K562 (cell line): ENCODE data around the gene EIF2AK3. TPM values are rescaled to one million over a fixed set of nuclear protein-coding genes. Genes with fewer than 3 reads are reported as not detected.

Experiments used
- ATAC-seq: fragments of 200-7000 bp; cut with Tn5 transposase; 3 replicates; pipeline ENCODE4 v1.9.1; 2020; ENCODE audit warnings: moderate library complexity
- BruUV-seq: library from RNA; stranded (reverse); fragments of 400-500 nt; replicated peaks from 2 replicates; lab custom pipeline; 2021; lab: Mats Ljungman, UMichigan
- CTCF ChIA-PET: fragments of 300-600 bp; formaldehyde crosslinking; extraction: SDS; loops from one replicate; lab custom pipeline; 2021; ENCODE audit warnings: low intra/inter-chr PET ratio; lab: Yijun Ruan, JAX
- POLR2A ChIA-PET: fragments of 300-600, 350-650 bp; sonication (Branson Sonifier 250); formaldehyde crosslinking; extraction: SDS; loops from one replicate; lab custom pipeline; 2021; ENCODE audit warnings: antibody characterized with exemption, inconsistent platforms; lab: Yijun Ruan, JAX
- DNase-seq, 4 experiments: peaks; one replicate each; pipeline versions ENCODE4 v3.0.0 to v3.0.0-alpha.2; 2011 to 2018; ENCODE audit warnings: low spot score in 3 of 4, mixed read lengths in 3 of 4; ENCODE audit errors: extremely low read depth in 1 of 4
- FAIRE-seq: peaks from 2 replicates; lab custom pipeline; 2011; peaks lifted over from hg19 to GRCh38; lab: Jason Lieb, UNC
- H2AFZ ChIP-seq: 2 replicates; pipeline ENCODE4 v1.6.0; 2011; ENCODE audit warnings: low read depth, low read length, control low read depth, inconsistent platforms
- H3K27ac ChIP-seq: fragments of 200-600 bp; 3 replicates; pipeline ENCODE4 v1.8.0; 2011; ENCODE audit warnings: low read depth, mild to moderate bottlenecking, control low read depth, inconsistent platforms, low read length, moderate library complexity, mixed read lengths; ENCODE audit errors: extremely low read depth
- H3K27me3 ChIP-seq, 2 experiments: fragments of 300-600 bp in 1 of 2; 2 replicates in 1 of 2; 3 replicates in 1 of 2; pipeline versions ENCODE4 v1.6.0 to v1.8.0; 2011; ENCODE audit warnings: inconsistent platforms in 2 of 2, low read length in 2 of 2, mild to moderate bottlenecking in 1 of 2, mixed read lengths in 1 of 2, moderate library complexity in 1 of 2; ENCODE audit not compliant: control insufficient read depth in 2 of 2, insufficient read depth in 2 of 2
- H3K36me3 ChIP-seq: fragments of 300-600 bp; 3 replicates; pipeline ENCODE4 v1.8.0; 2011; ENCODE audit warnings: mild to moderate bottlenecking, low read length, inconsistent platforms; ENCODE audit not compliant: control insufficient read depth, insufficient read depth
- H3K4me1 ChIP-seq, 2 experiments: fragments of 200-600 bp in 1 of 2; replicated peaks in 1 of 2; 2 replicates in 1 of 2; 3 replicates in 1 of 2; pipeline versions ENCODE4 v1.5.1 to v1.8.0; 2011; ENCODE audit warnings: inconsistent platforms in 2 of 2, low read length in 2 of 2, mild to moderate bottlenecking in 1 of 2, mixed read lengths in 1 of 2, moderate library complexity in 1 of 2; ENCODE audit not compliant: control insufficient read depth in 2 of 2, insufficient read depth in 2 of 2
- H3K4me2 ChIP-seq: 2 replicates; pipeline ENCODE4 v1.6.1; 2011; ENCODE audit warnings: low read length, control low read depth, inconsistent platforms, mixed read lengths; ENCODE audit not compliant: insufficient read depth
- H3K4me3 ChIP-seq: fragments of 200-600 bp; sonication (generic), shearing (Covaris generic); 2 replicates; pipeline ENCODE4 v1.5.1; 2016; ENCODE audit warnings: control low read depth, inconsistent platforms
- H3K79me2 ChIP-seq: fragments of 200-600 bp; 3 replicates; pipeline ENCODE4 v1.8.0; 2011; ENCODE audit warnings: low read length, inconsistent platforms; ENCODE audit not compliant: control insufficient read depth, insufficient read depth
- H3K9ac ChIP-seq, 2 experiments: 2 replicates each; pipeline versions ENCODE4 v1.6.0 to v1.6.1; 2011; ENCODE audit warnings: low read depth in 2 of 2, low read length in 2 of 2, control low read depth in 1 of 2, inconsistent platforms in 1 of 2, mild to moderate bottlenecking in 1 of 2, mixed read lengths in 1 of 2; ENCODE audit not compliant: insufficient read depth in 1 of 2
- H3K9me1 ChIP-seq: one replicate; pipeline ENCODE4 v1.6.0; 2011; ENCODE audit warnings: inconsistent platforms, mild to moderate bottlenecking, low read length, moderate library complexity; ENCODE audit not compliant: control insufficient read depth, insufficient read depth
- H3K9me3 ChIP-seq: replicated peaks from 2 replicates; pipeline ENCODE4 v1.5.1; 2011; ENCODE audit warnings: low read depth, low read length, inconsistent platforms; ENCODE audit not compliant: control insufficient read depth, insufficient read depth
- H4K20me1 ChIP-seq: replicated peaks from 2 replicates; pipeline ENCODE4 v1.6.1; 2011; ENCODE audit warnings: low read length, inconsistent platforms, mixed read lengths; ENCODE audit not compliant: control insufficient read depth, insufficient read depth
- ADNP ChIP-seq: fragments of 200-800 bp; sonication (Bioruptor generic); IDR thresholded peaks from 2 replicates; pipeline ENCODE4 v1.6.1; 2016; ENCODE audit warnings: missing genetic modification characterization, missing compliant biosample characterization
- CBFA2T3 ChIP-seq: fragments of 450-650 bp; IDR thresholded peaks from 2 replicates; pipeline ENCODE4 v1.6.1; 2017
- CBX8 ChIP-seq: fragments of 200-600 bp; sonication (generic); IDR thresholded peaks from 2 replicates; pipeline ENCODE4 v1.6.1; 2012; ENCODE audit warnings: borderline replicate concordance, mixed run types, low read depth, mild to moderate bottlenecking, moderate library complexity, mixed read lengths, low read length, control low read depth, inconsistent platforms; ENCODE audit not compliant: poor library complexity, severe bottlenecking; ENCODE audit errors: extremely low read depth
- CSDE1 ChIP-seq, 2 experiments: fragments of 450-650 bp; IDR thresholded peaks; 2 replicates each; pipeline ENCODE4 v1.6.1; 2016; ENCODE audit warnings: mild to moderate bottlenecking in 1 of 2
- EHMT2 ChIP-seq: fragments of 450-650 bp; IDR thresholded peaks from 2 replicates; pipeline ENCODE4 v1.6.1; 2018; ENCODE audit warnings: antibody characterized with exemption
- EWSR1 ChIP-seq: fragments of 450-650 bp; IDR thresholded peaks from 2 replicates; pipeline ENCODE4 v1.6.1; 2018; ENCODE audit warnings: borderline replicate concordance, mild to moderate bottlenecking, low read depth, moderate library complexity; ENCODE audit not compliant: partially characterized antibody
- FOXK1 ChIP-seq: sonication (generic); formaldehyde crosslinking; IDR thresholded peaks from 2 replicates; pipeline ENCODE4 v1.8.0; 2022; ENCODE audit warnings: missing genetic modification reagents, mild to moderate bottlenecking, borderline replicate concordance
- FOXM1 ChIP-seq, 2 experiments: fragments of 450-650 bp in 1 of 2; sonication (generic) in 1 of 2; formaldehyde crosslinking in 1 of 2; IDR thresholded peaks; 2 replicates each; pipeline versions ENCODE4 v1.6.1 to v1.9.0; 2017 to 2022; ENCODE audit warnings: low read depth in 2 of 2, mild to moderate bottlenecking in 2 of 2, missing genetic modification reagents in 1 of 2, moderate library complexity in 1 of 2
- MTA2 ChIP-seq: fragments of 450-650 bp; IDR thresholded peaks from 2 replicates; pipeline ENCODE4 v1.6.1; 2016; ENCODE audit warnings: low read depth
- POLR2H ChIP-seq: IDR thresholded peaks from 2 replicates; pipeline ENCODE4 v1.6.1; 2016; ENCODE audit warnings: missing genetic modification characterization, low read depth, mild to moderate bottlenecking, control low read depth, missing compliant biosample characterization, moderate library complexity
- POU5F1 ChIP-seq: fragments of 150-350 bp; IDR thresholded peaks from 2 replicates; pipeline ENCODE4 v1.6.1; 2014; ENCODE audit warnings: borderline replicate concordance, low read length, low read depth, mild to moderate bottlenecking; ENCODE audit not compliant: partially characterized antibody
- SP2 ChIP-seq: IDR thresholded peaks from 2 replicates; pipeline ENCODE4 v1.6.1; 2011; ENCODE audit warnings: mild to moderate bottlenecking, low read depth, low read length, moderate library complexity; ENCODE audit not compliant: poor library complexity, severe bottlenecking; ENCODE audit errors: extremely low read depth
- ZNF584 ChIP-seq: fragments of 200-800 bp; sonication (Bioruptor generic); IDR thresholded peaks from 2 replicates; pipeline ENCODE4 v1.6.1; 2016; ENCODE audit warnings: low read depth, mild to moderate bottlenecking, missing genetic modification characterization, missing compliant biosample characterization
- ZNF699 ChIP-seq: fragments of 250-450 bp; sonication (Bioruptor Pico); IDR thresholded peaks from 2 replicates; pipeline ENCODE4 v1.8.0; 2021; ENCODE audit warnings: mild to moderate bottlenecking, moderate library complexity; ENCODE audit not compliant: insufficient replicate concordance
- ZNF780A ChIP-seq: fragments of 250-450 bp; sonication (Bioruptor Pico); IDR thresholded peaks from 2 replicates; pipeline ENCODE4 v1.5.0; 2021; ENCODE audit warnings: mild to moderate bottlenecking
- WGBS: fragments of 100-300 bp; shearing (Covaris generic); methylation state at CpG from one replicate; pipeline ENCODE4 v1.1.6; 2016; ENCODE audit warnings: low coverage, mixed read lengths; ENCODE audit not compliant: insufficient coverage; ENCODE audit errors: missing lambda C conversion rate; 5-methylcytosine and 5-hydroxymethylcytosine counted together
- in situ Hi-C: fragments of 300-500 bp; cut with MboI; formaldehyde crosslinking; loops from 4 replicates; pipeline ENCODE4 v1.15.0; 2018; ENCODE audit warnings: inconsistent platforms, mixed read lengths
- intact Hi-C: fragments of 100-400 bp; cut with micrococcal nuclease; formaldehyde crosslinking; loops from 2 replicates; pipeline ENCODE4 v1.14.2; 2022
- polyA plus RNA-seq, 8 experiments: library from polyadenylated mRNA; depleted of rRNA in 4 of 8; stranded (reverse) in 5 of 8; unstranded in 3 of 8; fragments of >200 nt; fragmentation: Nextera tagmentation in 2 of 8; fragmentation: Illumina TruSeq in 1 of 8; extraction: Ambion mirVana in 2 of 8; extraction: Trizol in 1 of 8; gene quantifications; 2 replicates each; pipeline versions ENCODE4 v1.2.1 to v1.2.3, GENCODE V29; 2011 to 2014; ENCODE audit warnings: inconsistent platforms in 1 of 8, missing spikeins in 1 of 8
- total RNA-seq, 7 experiments: library from RNA; depleted of rRNA in 6 of 7; stranded (reverse); fragments of >200 nt in 6 of 7; fragmentation: Illumina TruSeq in 2 of 7; extraction: Trizol in 2 of 7; gene quantifications; 2 replicates each; pipeline versions ENCODE4 v1.2.1 to v1.2.3, GENCODE V29; 2011 to 2021; ENCODE audit warnings: low replicate concordance in 1 of 7
- TF ChIP-seq, protein P1 (sequence below): fragments of 450-650 bp; formaldehyde crosslinking; IDR thresholded peaks from 2 replicates; pipeline ENCODE4 v1.4.0; 2020; ENCODE audit warnings: mild to moderate bottlenecking, moderate library complexity
- TF ChIP-seq, protein P2 (sequence below): fragments of 150-350 bp; IDR thresholded peaks from 2 replicates; pipeline ENCODE4 v1.6.1; 2014; ENCODE audit warnings: low read depth, mild to moderate bottlenecking, low read length, borderline replicate concordance

The EIF2AK3 gene
- total and polyA plus RNA-seq, 9 of the 15 experiments (the other 6 are each of a cell fraction or from before 2014, with no cell fraction given) = 1.7 to 11.6 (median 7.4) TPM

DNA sequence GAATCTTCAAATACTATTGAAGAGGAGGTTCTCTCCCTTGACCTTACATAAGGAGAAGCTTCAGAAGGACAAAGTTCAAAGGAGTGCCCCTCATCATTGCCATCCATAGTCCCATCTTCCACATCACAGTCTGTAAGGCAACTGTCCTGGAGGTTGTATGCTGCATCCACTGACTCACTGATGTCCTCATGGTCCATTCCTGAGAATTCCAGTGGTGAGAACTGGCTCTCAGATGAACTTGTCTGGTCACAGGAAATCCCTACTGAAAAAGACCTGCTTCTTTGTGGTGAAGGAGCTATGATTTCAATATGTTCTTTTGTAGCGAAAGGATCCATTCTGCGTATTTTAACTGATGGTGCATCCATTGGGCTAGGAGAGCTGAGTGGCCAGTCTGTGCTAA lies 52.2 kb downstream of the EIF2AK3 start (continued):
- TF ChIP-seq FOXM1 (IDR thresholded peaks at IDR 0.05; ENCODE audit: low read depth) (no peak), FOXM1 (CRISPR knock-in tag; IDR thresholded peaks at IDR 0.05; ENCODE audit: low read depth) (no peak)

DNA sequence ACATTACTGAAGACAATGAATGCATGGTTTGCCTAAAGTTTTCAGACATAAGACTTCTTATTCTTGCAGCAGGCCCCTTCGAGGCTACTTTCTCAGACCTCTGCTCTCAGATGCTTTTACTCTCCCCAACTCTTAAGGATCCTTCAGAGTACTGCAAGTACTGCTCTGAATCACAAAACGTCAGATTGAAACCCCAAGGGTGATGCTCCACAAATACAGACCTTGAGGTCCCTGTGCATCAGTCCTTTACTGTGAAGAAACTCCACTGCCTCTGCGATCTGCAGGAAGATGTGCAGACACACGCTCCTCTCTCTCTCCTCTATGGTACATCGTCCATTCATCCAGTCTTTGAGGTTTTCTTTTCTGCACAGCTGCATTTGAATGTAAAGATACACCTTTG lies 52.8 kb downstream of the EIF2AK3 start:
- no peak overlapping the region for H2AFZ ChIP-seq
- no peaks in the 10 kb centered on the region for H3K9me3 ChIP-seq
- in situ Hi-C loops (no loop called here), intact Hi-C loops (no loop called here)
- H3K9ac ChIP-seq = no peak overlapping the region
- FAIRE-seq (no peak), DNase-seq (no peak), ATAC-seq (no peak)
- H3K4me3 ChIP-seq = no peak overlapping the region
- no peaks in the 10 kb centered on the region for H3K9me1 ChIP-seq
- H3K36me3 ChIP-seq = peaks cover 49% of the 10 kb centered on the region
- no peaks in the 10 kb centered on the region for H4K20me1 ChIP-seq
- no peaks in the 10 kb centered on the region for H3K27me3 ChIP-seq
- H3K4me2 ChIP-seq = no peak overlapping the region
- no peaks in the 10 kb centered on the region for H3K4me1 ChIP-seq
- 64% methylated on average over 3 of the region's 5 CpGs for WGBS
- CTCF ChIA-PET = no interaction called here
- H3K27ac ChIP-seq = no peak overlapping the region
- BruUV-seq = no TSS peak
- POLR2A ChIA-PET = no interaction called here
- H3K79me2 ChIP-seq = no peaks in the 10 kb centered on the region
- TF ChIP-seq SP2 (no peak), CSDE1 (IDR thresholded peaks at IDR 0.05) (no peak), ZNF699 (CRISPR knock-in tag) (no peak), MTA2 (no peak), POU5F1 (no peak), CBX8 (no peak), ZNF584 (no peak), EHMT2 (no peak), FOXK1 (no peak), CBFA2T3 (no peak), ADNP (tag) (no peak), EWSR1 (no peak), POLR2H (no peak), ZNF780A (CRISPR knock-in tag) (no peak)
- TF ChIP-seq, protein P1, sequence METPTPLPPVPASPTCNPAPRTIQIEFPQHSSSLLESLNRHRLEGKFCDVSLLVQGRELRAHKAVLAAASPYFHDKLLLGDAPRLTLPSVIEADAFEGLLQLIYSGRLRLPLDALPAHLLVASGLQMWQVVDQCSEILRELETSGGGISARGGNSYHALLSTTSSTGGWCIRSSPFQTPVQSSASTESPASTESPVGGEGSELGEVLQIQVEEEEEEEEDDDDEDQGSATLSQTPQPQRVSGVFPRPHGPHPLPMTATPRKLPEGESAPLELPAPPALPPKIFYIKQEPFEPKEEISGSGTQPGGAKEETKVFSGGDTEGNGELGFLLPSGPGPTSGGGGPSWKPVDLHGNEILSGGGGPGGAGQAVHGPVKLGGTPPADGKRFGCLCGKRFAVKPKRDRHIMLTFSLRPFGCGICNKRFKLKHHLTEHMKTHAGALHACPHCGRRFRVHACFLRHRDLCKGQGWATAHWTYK (CRISPR knock-in tag) = no peak
- TF ChIP-seq, protein P2, sequence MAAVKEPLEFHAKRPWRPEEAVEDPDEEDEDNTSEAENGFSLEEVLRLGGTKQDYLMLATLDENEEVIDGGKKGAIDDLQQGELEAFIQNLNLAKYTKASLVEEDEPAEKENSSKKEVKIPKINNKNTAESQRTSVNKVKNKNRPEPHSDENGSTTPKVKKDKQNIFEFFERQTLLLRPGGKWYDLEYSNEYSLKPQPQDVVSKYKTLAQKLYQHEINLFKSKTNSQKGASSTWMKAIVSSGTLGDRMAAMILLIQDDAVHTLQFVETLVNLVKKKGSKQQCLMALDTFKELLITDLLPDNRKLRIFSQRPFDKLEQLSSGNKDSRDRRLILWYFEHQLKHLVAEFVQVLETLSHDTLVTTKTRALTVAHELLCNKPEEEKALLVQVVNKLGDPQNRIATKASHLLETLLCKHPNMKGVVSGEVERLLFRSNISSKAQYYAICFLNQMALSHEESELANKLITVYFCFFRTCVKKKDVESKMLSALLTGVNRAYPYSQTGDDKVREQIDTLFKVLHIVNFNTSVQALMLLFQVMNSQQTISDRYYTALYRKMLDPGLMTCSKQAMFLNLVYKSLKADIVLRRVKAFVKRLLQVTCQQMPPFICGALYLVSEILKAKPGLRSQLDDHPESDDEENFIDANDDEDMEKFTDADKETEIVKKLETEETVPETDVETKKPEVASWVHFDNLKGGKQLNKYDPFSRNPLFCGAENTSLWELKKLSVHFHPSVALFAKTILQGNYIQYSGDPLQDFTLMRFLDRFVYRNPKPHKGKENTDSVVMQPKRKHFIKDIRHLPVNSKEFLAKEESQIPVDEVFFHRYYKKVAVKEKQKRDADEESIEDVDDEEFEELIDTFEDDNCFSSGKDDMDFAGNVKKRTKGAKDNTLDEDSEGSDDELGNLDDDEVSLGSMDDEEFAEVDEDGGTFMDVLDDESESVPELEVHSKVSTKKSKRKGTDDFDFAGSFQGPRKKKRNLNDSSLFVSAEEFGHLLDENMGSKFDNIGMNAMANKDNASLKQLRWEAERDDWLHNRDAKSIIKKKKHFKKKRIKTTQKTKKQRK = no peak
